Fibroblast of lung (primary cell): ENCODE results near the gene MAPKAP1. TPM values are rescaled to one million over a fixed set of nuclear protein-coding genes. Genes with fewer than 3 reads are reported as not detected.

Source experiments
- DNase-seq, 2 donors: peaks; one replicate each; pipeline versions ENCODE4 v3.0.0 to v3.0.0-alpha.2; 2010; ENCODE audit warnings: low read depth in 2 of 2
- H2AFZ ChIP-seq: 2 replicates; pipeline ENCODE4 v1.5.1; 2012; ENCODE audit warnings: low read length, control low read depth, inconsistent platforms
- H3K27ac ChIP-seq: 2 replicates; pipeline ENCODE4 v1.5.1; 2011; ENCODE audit warnings: low read length, control low read depth; ENCODE audit not compliant: insufficient read depth
- H3K27me3 ChIP-seq: 2 replicates; pipeline ENCODE4 v1.5.1; 2011; ENCODE audit warnings: mild to moderate bottlenecking, low read length; ENCODE audit not compliant: control insufficient read depth, insufficient read depth
- H3K36me3 ChIP-seq: 2 replicates; pipeline ENCODE4 v1.5.1; 2011; ENCODE audit warnings: low read length; ENCODE audit not compliant: control insufficient read depth, insufficient read depth
- H3K4me1 ChIP-seq: 2 replicates; pipeline ENCODE4 v1.5.1; 2011; ENCODE audit warnings: low read length; ENCODE audit not compliant: control insufficient read depth, insufficient read depth; ENCODE audit errors: extremely low read depth
- H3K4me2 ChIP-seq: 2 replicates; pipeline ENCODE4 v1.5.1; 2011; ENCODE audit warnings: low read length, control low read depth; ENCODE audit not compliant: insufficient read depth; ENCODE audit errors: extremely low read depth
- H3K4me3 ChIP-seq, 4 experiments: fragments of 200-600 bp in 1 of 4; sonication (generic) in 1 of 4; replicated peaks in 1 of 4; 2 replicates each; pipeline ENCODE4 v1.5.1; 2011 to 2016; ENCODE audit warnings: low read length in 4 of 4, low read depth in 3 of 4, mild to moderate bottlenecking in 3 of 4, control low read depth in 2 of 4, inconsistent platforms in 1 of 4, mixed read lengths in 1 of 4; ENCODE audit not compliant: insufficient read depth in 1 of 4; ENCODE audit errors: control extremely low read depth in 1 of 4
- H3K79me2 ChIP-seq: 2 replicates; pipeline ENCODE4 v1.5.1; 2012; ENCODE audit warnings: mild to moderate bottlenecking, low read length, inconsistent platforms; ENCODE audit not compliant: control insufficient read depth, insufficient read depth
- H3K9ac ChIP-seq: 2 replicates; pipeline ENCODE4 v1.5.1; 2011; ENCODE audit warnings: mild to moderate bottlenecking, low read length, control low read depth; ENCODE audit not compliant: insufficient read depth
- H3K9me3 ChIP-seq: 2 replicates; pipeline ENCODE4 v1.5.1; 2012; ENCODE audit warnings: low read depth, low read length; ENCODE audit not compliant: control insufficient read depth, insufficient read depth
- H4K20me1 ChIP-seq: 2 replicates; pipeline ENCODE4 v1.5.1; 2011; ENCODE audit warnings: low read length; ENCODE audit not compliant: control insufficient read depth, insufficient read depth; ENCODE audit errors: extremely low read depth
- EZH2 ChIP-seq: IDR thresholded peaks from 2 replicates; pipeline ENCODE4 v1.5.1; 2012; ENCODE audit warnings: low read length, control low read depth, mild to moderate bottlenecking; ENCODE audit errors: missing control alignments
- polyA plus RNA-seq, 2 donors: library from polyadenylated mRNA; depleted of rRNA in 1 of 2; stranded (reverse) in 1 of 2; unstranded in 1 of 2; fragments of >200 nt; gene quantifications; 2 replicates each; pipeline ENCODE4 v1.2.1, GENCODE V29; 2011 to 2012; ENCODE audit warnings: missing spikeins in 1 of 2
- total RNA-seq: library from RNA; depleted of rRNA; stranded (reverse); fragments of >200 nt; gene quantifications from 2 replicates; pipeline ENCODE4 v1.2.1, GENCODE V29; 2014
- TF ChIP-seq, protein P1 (sequence below), 2 donors: IDR thresholded peaks in 1 of 2; conservative IDR thresholded peaks in 1 of 2; 1 replicate in 1 of 2; 2 replicates in 1 of 2; pipeline ENCODE4 v1.5.1; 2011 to 2012; ENCODE audit warnings: low read length in 2 of 2, control low read depth in 1 of 2, inconsistent platforms in 1 of 2, low read depth in 1 of 2, mild to moderate bottlenecking in 1 of 2

MAPKAP1 gene
- total and polyA plus RNA-seq, 2 donors (not counting 1 experiment from before 2014, with no cell fraction given), result 63.7 to 127 TPM

DNA sequence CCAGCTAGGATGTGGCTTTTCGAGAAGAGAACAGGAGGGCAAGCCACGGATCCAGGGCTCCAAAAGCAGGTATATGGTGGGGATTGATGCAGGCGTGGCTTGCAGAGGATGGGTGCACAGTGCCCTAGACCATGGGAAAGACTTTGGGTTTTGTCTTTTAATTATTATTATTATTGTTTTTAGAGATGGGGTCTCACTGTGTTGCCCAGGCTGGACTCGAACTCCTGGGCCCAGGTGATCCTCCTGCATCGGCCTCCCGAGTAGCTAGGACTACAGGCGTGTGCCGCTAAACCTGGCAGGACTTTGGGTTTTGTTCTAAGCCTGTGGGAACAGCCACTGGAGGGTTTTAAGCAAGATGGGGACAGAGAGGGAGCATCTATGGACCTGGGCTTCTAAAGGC lies 293.4 kb downstream of the MAPKAP1 start:
- Histone ChIP-seq H3K27ac (no peak overlapping the region), H3K36me3 (no peaks in the 10 kb centered on the region), H3K9ac (no peak overlapping the region), H3K79me2 (no peaks in the 10 kb centered on the region), H3K27me3 (no peaks in the 10 kb centered on the region), H2AFZ (no peak overlapping the region), H3K4me3 (no peak overlapping the region), H3K4me1 (no peaks in the 10 kb centered on the region), H3K4me2 (no peak overlapping the region), H4K20me1 (no peaks in the 10 kb centered on the region), H3K9me3 (no peaks in the 10 kb centered on the region)
- DNase-seq, result no peak
- TF ChIP-seq EZH2, result no peak
- TF ChIP-seq, protein P1, sequence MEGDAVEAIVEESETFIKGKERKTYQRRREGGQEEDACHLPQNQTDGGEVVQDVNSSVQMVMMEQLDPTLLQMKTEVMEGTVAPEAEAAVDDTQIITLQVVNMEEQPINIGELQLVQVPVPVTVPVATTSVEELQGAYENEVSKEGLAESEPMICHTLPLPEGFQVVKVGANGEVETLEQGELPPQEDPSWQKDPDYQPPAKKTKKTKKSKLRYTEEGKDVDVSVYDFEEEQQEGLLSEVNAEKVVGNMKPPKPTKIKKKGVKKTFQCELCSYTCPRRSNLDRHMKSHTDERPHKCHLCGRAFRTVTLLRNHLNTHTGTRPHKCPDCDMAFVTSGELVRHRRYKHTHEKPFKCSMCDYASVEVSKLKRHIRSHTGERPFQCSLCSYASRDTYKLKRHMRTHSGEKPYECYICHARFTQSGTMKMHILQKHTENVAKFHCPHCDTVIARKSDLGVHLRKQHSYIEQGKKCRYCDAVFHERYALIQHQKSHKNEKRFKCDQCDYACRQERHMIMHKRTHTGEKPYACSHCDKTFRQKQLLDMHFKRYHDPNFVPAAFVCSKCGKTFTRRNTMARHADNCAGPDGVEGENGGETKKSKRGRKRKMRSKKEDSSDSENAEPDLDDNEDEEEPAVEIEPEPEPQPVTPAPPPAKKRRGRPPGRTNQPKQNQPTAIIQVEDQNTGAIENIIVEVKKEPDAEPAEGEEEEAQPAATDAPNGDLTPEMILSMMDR (conservative IDR thresholded peaks at IDR 0.05 in 1 of 2, IDR thresholded peaks at IDR 0.05 in 1 of 2; ENCODE audit: low read depth in 1 of 2, low read length in 2 of 2), result no peak

DNA sequence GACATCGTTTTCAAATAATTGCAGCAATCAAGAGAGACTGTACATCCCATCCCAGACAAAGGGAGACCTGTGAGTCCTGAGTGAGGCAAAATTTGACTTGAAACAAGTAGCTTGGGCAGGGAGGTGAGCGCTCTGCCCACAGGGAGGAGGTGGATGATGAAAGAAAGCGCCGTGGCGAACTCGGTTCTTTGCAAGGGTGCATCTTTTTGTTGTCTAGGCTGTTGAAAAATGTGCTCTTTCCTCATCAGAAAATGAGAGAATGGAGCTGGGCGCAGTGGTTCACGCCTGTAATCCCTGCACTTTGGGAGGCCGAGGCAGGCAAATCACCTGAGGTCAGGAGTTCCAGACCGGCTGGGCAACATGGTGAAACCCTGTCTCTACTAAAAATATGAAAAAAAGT lies 294.8 kb downstream of the MAPKAP1 start:
- Histone ChIP-seq H3K4me2 (no peak overlapping the region), H4K20me1 (no peaks in the 10 kb centered on the region), H3K27me3 (no peaks in the 10 kb centered on the region), H2AFZ (no peak overlapping the region), H3K9ac (no peak overlapping the region), H3K79me2 (no peaks in the 10 kb centered on the region), H3K4me1 (no peaks in the 10 kb centered on the region), H3K4me3 (no peak overlapping the region), H3K9me3 (no peaks in the 10 kb centered on the region), H3K27ac (no peak overlapping the region), H3K36me3 (no peaks in the 10 kb centered on the region)
- no peak for DNase-seq
- TF ChIP-seq, protein P1 (conservative IDR thresholded peaks at IDR 0.05 in 1 of 2, IDR thresholded peaks at IDR 0.05 in 1 of 2; ENCODE audit: low read depth in 1 of 2, low read length in 2 of 2), result no peak
- no peak for TF ChIP-seq EZH2

DNA sequence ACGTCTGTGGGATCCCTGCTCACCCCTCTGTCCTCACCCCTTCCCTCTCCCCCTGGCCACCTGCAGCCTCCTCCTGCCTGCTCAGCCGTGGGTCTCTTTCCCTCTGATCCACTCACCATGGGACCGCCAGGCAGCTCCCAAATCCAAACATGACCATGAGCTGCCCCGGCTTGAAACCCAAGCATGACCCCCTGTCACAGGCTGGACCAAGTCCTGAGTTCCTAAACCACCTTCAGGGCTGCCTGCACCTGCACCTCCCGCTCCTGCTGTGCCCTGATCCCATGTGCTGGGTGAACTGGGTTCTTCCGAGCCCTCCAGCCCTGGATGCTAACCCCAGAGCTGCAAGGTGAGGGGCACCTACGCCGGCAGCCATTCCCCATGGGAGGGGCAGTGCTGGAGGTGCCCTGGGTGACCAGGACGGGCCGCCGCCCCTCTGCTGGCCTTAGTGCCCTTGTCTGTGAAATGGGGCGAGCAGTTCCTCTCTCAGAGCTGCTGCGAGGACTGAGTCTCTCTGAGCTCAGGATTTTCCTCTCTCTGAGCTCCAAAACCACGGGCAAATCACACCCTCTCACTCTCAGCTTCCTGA lies 295.7 kb downstream of the MAPKAP1 start:
- H3K4me3 ChIP-seq, result no peak overlapping the region

More for the DNA sequence above, 295.7 kb downstream of the MAPKAP1 start:
- no peak for DNase-seq
- H3K79me2 ChIP-seq, result no peaks in the 10 kb centered on the region
- no peak overlapping the region for H3K27ac ChIP-seq
- H4K20me1 ChIP-seq, result no peaks in the 10 kb centered on the region
- H2AFZ ChIP-seq, result no peak overlapping the region
- no peak overlapping the region for H3K9ac ChIP-seq
- no peaks in the 10 kb centered on the region for H3K36me3 ChIP-seq
- H3K9me3 ChIP-seq, result no peaks in the 10 kb centered on the region
- TF ChIP-seq, protein P1 (conservative IDR thresholded peaks at IDR 0.05 in 1 of 2, IDR thresholded peaks at IDR 0.05 in 1 of 2; ENCODE audit: low read depth in 1 of 2, low read length in 2 of 2), result no peak
- TF ChIP-seq EZH2, result no peak
- H3K27me3 ChIP-seq, result no peaks in the 10 kb centered on the region
- H3K4me2 ChIP-seq, result no peak overlapping the region
- no peaks in the 10 kb centered on the region for H3K4me1 ChIP-seq
